CD4-positive, alpha-beta T cell treated with Interleukin-10 for 1 hour (primary cell): ENCODE data around the gene FAM111A.
"Not testable (repeated sequence)": the region's sequence is repeated elsewhere in the genome, so short reads cannot be mapped to it uniquely, and the experiment has no call there.

Experiments used
- DNase-seq: peaks from one replicate; pipeline ENCODE4 v3.0.0-alpha.2; 2020

The FAM111A gene

GRCh38 chr11:59142530-59143507 lies at the start of gene FAM111A:
FAM111A (plus strand) TSS chr11:59142856; CDS start chr11:59148873, 6,017 bp downstream.
- DNase-seq, result peak; percentile 90

GRCh38 chr11:59093576-59093975 lies 49.1 kb upstream of the FAM111A start:
- not testable (repeated sequence) for DNase-seq

GRCh38 chr11:59095225-59095624 lies 47.4 kb upstream of the FAM111A start:
- not testable (repeated sequence) for DNase-seq

- not testable (repeated sequence) for DNase-seq
Observed at GRCh38 chr11:59095972-59096575, 46.6 kb upstream of the FAM111A start.

- peak; percentile 76 for DNase-seq
Observed at GRCh38 chr11:59097113-59097708, 45.4 kb upstream of the FAM111A start.

GRCh38 chr11:59097938-59098337 lies 44.7 kb upstream of the FAM111A start:
- DNase-seq, result not testable (repeated sequence)

GRCh38 chr11:59102259-59102765 lies 40.3 kb upstream of the FAM111A start:
- DNase-seq, result peak; percentile 60

- DNase-seq, result peak; percentile 80
Observed at GRCh38 chr11:59106363-59107336, 36.0 kb upstream of the FAM111A start, which contains the start of gene FAM111B. FAM111B (plus strand) TSS chr11:59107237; CDS start chr11:59109626, 2,389 bp downstream.

- DNase-seq, result peak; percentile 12
Observed at GRCh38 chr11:59107721-59108120, 34.9 kb upstream of the FAM111A start.

- DNase-seq, result no peak
Observed at GRCh38 chr11:59112494-59112893, 30.2 kb upstream of the FAM111A start.

- no peak for DNase-seq
Observed at GRCh38 chr11:59114344-59114743, 28.3 kb upstream of the FAM111A start.

- DNase-seq, result no peak
Observed at GRCh38 chr11:59115553-59115952, 27.1 kb upstream of the FAM111A start.

- DNase-seq, result no peak
Observed at GRCh38 chr11:59117774-59118173, 24.9 kb upstream of the FAM111A start.

GRCh38 chr11:59119826-59120225 lies 22.8 kb upstream of the FAM111A start:
- no peak for DNase-seq

GRCh38 chr11:59135648-59136461 lies 6.8 kb upstream of the FAM111A start:
- DNase-seq, result peak; percentile 88

GRCh38 chr11:59136551-59136950 lies 6.1 kb upstream of the FAM111A start:
- DNase-seq, result not testable (repeated sequence)

- no peak for DNase-seq
Observed at GRCh38 chr11:59137190-59137589, 5.5 kb upstream of the FAM111A start.

- DNase-seq, result no peak
Observed at GRCh38 chr11:59138643-59139042, 4.0 kb upstream of the FAM111A start.

GRCh38 chr11:59141191-59141590 lies 1.5 kb upstream of the FAM111A start:
- no peak for DNase-seq

GRCh38 chr11:59141673-59142460 lies 789 bp upstream of the FAM111A start:
- no peak for DNase-seq
